Karpas-422 (cell line): ENCODE measurements around the gene SLC22A23. TPM values are rescaled to one million over a fixed set of nuclear protein-coding genes. Genes with fewer than 3 reads are reported as not detected.

Experiments used
- DNase-seq: peaks from one replicate; pipeline ENCODE4 v3.0.0-alpha.2; 2015
- H2AFZ ChIP-seq: fragments of 200-600 bp; sonication (generic); 2 replicates; pipeline ENCODE4 v1.6.1; 2014; ENCODE audit warnings: antibody characterized with exemption, low read length, mixed read lengths
- H3K27ac ChIP-seq: fragments of 200-600 bp; sonication (generic); 2 replicates; pipeline ENCODE4 v1.5.1; 2014; ENCODE audit warnings: mild to moderate bottlenecking, low read length, moderate library complexity
- H3K27me3 ChIP-seq: fragments of 200-600 bp; sonication (generic); 2 replicates; pipeline ENCODE4 v1.6.1; 2014; ENCODE audit warnings: low read length, mixed read lengths
- H3K36me3 ChIP-seq: fragments of 200-600 bp; sonication (generic); 2 replicates; pipeline ENCODE4 v1.6.1; 2014; ENCODE audit warnings: low read length, mixed read lengths; ENCODE audit not compliant: insufficient read depth
- H3K4me1 ChIP-seq: fragments of 200-600 bp; sonication (generic); 2 replicates; pipeline ENCODE4 v1.6.1; 2014; ENCODE audit warnings: mild to moderate bottlenecking, low read length, mixed read lengths
- H3K4me2 ChIP-seq: fragments of 200-600 bp; sonication (generic); 2 replicates; pipeline ENCODE4 v1.6.1; 2014; ENCODE audit warnings: low read length, low read depth, mild to moderate bottlenecking; ENCODE audit not compliant: poor library complexity, severe bottlenecking
- H3K4me3 ChIP-seq: fragments of 200-600 bp; sonication (generic); 2 replicates; pipeline ENCODE4 v1.5.1; 2014; ENCODE audit warnings: mild to moderate bottlenecking, antibody characterized with exemption, low read length, mixed read lengths
- H3K79me2 ChIP-seq: fragments of 200-600 bp; sonication (generic); 2 replicates; pipeline ENCODE4 v1.6.1; 2014; ENCODE audit warnings: mild to moderate bottlenecking, low read length, mixed read lengths
- H3K9ac ChIP-seq: fragments of 200-600 bp; sonication (generic); 2 replicates; pipeline ENCODE4 v1.6.0; 2014; ENCODE audit warnings: low read length
- H3K9me2 ChIP-seq: fragments of 200-600 bp; sonication (generic), shearing (Covaris generic); replicated peaks from 2 replicates; pipeline ENCODE4 v1.6.0; 2014; ENCODE audit warnings: mild to moderate bottlenecking, low read length, moderate library complexity; ENCODE audit not compliant: insufficient read depth
- H3K9me3 ChIP-seq: fragments of 300-700, 200-600 bp; sonication (generic); 2 replicates; pipeline ENCODE4 v1.6.1; 2014; ENCODE audit warnings: low read length, mixed read lengths
- H4K20me1 ChIP-seq: fragments of 200-600 bp; sonication (generic); 2 replicates; pipeline ENCODE4 v1.6.1; 2014; ENCODE audit warnings: mild to moderate bottlenecking, antibody characterized with exemption, low read length, low read depth; ENCODE audit not compliant: insufficient read depth
- total RNA-seq: library from RNA; depleted of rRNA; stranded (reverse); fragments of >200 nt; shearing (Covaris generic); gene quantifications from 2 replicates; pipeline ENCODE4 v1.2.3, GENCODE V29; 2014; ENCODE audit warnings: low replicate concordance

The SLC22A23 gene
- total RNA-seq, 1 experiment from 2014 or later: not detected

DNA sequence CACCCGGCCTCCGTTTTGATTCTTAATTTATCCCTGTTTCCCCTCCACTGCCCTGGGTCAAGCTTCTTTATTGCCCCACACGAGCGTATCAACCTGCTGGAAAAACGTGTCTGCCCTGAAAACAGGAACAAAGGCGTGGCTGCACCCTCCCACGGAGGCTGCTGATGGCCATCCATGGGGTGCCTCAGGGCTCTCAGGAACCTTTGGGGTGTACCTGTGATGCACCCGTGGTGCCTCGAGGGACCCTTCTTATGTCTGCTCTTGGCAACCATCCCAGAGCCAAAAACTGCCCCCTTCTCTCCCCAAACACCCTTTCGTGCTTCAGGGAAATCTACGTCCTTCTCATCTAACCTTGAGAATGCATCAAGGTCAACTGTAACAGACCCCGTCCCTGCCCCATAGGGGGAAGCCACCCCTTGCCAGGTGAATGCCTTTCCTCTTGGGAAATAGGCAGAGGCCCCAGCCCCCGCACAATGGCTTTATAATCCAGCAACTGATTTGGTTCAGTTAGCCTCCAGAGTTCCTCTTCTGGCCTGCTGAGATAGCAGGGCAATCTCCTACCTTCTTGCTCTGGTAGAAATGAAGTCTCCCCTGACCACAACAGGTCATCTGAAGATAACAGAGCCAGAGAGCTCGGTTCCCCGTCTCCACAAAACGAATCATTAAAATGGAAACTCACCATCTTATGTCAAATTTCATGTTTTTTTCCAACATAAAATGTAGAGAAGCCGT, 168.7 kb downstream of the SLC22A23 start:
- Histone ChIP-seq H3K36me3 (no peaks in the 10 kb centered on the region), H3K9me2 (no peaks in the 10 kb centered on the region), H3K9me3 (no peaks in the 10 kb centered on the region), H3K4me3 (no peak overlapping the region), H3K9ac (no peak overlapping the region), H3K27me3 (no peaks in the 10 kb centered on the region), H3K4me1 (no peaks in the 10 kb centered on the region), H3K27ac (no peak overlapping the region), H2AFZ (no peak overlapping the region), H3K4me2 (no peak overlapping the region), H4K20me1 (no peaks in the 10 kb centered on the region), H3K79me2 (no peaks in the 10 kb centered on the region)
- no peak for DNase-seq

DNA sequence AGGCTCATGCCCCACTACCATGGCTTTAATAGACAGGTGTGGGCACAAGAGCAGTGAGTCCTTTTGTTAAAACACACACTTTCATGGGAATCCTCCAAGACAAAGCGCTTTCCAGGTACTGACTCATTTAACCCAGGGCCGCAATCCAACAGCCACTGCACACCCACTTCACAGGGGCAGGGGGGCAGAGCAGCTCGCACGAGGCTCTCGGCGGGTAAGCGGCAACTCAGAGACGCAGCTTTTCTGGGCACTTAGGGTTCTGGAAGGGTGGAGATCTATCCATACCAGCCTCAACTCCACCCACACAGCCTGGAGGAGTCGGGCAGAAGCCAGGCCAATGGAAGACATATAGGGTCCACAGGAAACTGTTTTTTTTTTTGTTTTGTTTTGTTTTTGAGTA, 169.5 kb downstream of the SLC22A23 start:
- DNase-seq: no peak

DNA sequence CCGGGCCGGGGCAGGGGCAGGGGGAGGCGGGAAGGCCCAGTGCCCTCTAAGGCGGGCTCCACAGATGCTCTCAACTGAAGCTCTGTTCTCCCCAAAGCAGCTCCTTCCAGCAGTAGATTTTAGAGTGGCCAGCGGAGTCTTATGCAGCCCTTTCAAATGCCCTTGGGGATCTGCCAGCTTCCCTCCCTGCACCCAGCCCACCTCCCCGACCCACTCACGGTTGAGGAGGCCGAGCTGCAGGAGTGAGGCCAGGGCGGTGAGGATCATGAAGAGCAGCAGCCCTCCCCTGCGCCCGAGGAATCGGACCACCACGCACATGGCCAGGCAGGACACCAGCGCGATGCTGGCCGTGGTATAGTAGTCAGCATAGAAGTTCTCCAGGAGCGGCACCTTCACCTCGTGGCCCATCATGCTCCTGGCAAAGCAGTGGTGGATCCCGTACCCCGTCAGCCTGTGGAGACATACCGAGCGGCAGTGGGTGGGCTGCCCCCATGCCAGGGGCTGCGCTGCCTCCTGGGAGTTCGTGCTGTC, 170.1 kb downstream of the SLC22A23 start:
- Histone ChIP-seq H3K36me3 (no peaks in the 10 kb centered on the region), H3K4me2 (no peak overlapping the region), H3K27ac (no peak overlapping the region), H2AFZ (no peak overlapping the region), H3K9me3 (no peaks in the 10 kb centered on the region), H3K79me2 (no peaks in the 10 kb centered on the region), H4K20me1 (no peaks in the 10 kb centered on the region), H3K4me1 (no peaks in the 10 kb centered on the region), H3K4me3 (no peak overlapping the region), H3K9me2 (no peaks in the 10 kb centered on the region), H3K27me3 (no peaks in the 10 kb centered on the region), H3K9ac (no peak overlapping the region)
- no peak for DNase-seq

More for the DNA sequence above, 169.5 kb downstream of the SLC22A23 start:
- Histone ChIP-seq H3K4me1 (no peaks in the 10 kb centered on the region), H3K4me3 (no peak overlapping the region), H3K9me2 (no peaks in the 10 kb centered on the region), H3K36me3 (no peaks in the 10 kb centered on the region), H3K4me2 (no peak overlapping the region), H3K79me2 (no peaks in the 10 kb centered on the region), H3K27ac (no peak overlapping the region), H3K27me3 (no peaks in the 10 kb centered on the region), H3K9ac (no peak overlapping the region), H2AFZ (no peak overlapping the region), H4K20me1 (no peaks in the 10 kb centered on the region), H3K9me3 (no peaks in the 10 kb centered on the region)

DNA sequence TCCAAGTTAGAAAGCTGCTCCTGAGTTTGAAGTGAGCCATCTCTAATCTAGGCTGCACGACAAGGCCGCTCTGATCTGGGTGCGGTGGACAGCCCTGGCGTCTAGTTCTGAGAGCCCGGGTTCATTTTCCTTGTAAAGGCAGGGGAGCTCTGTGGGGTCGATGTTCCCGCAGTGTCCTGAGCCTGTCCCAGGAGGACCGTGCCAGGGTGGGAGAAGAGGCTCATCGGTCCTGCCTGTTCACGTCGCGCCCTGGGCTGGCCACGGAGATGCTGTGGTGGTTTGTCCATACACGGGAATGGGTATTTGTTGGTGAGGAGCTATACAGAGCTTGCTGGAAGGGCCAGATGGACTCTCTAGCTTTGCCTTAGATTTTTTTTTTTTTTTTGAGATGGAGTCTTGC, 171.1 kb downstream of the SLC22A23 start:
- Histone ChIP-seq H2AFZ (no peak overlapping the region), H3K9ac (no peak overlapping the region), H3K9me2 (no peaks in the 10 kb centered on the region), H3K9me3 (no peaks in the 10 kb centered on the region), H3K4me2 (no peak overlapping the region), H3K79me2 (no peaks in the 10 kb centered on the region), H3K4me1 (no peaks in the 10 kb centered on the region), H3K27me3 (no peaks in the 10 kb centered on the region), H4K20me1 (no peaks in the 10 kb centered on the region), H3K27ac (no peak overlapping the region), H3K36me3 (no peaks in the 10 kb centered on the region), H3K4me3 (no peak overlapping the region)
- no peak for DNase-seq

DNA sequence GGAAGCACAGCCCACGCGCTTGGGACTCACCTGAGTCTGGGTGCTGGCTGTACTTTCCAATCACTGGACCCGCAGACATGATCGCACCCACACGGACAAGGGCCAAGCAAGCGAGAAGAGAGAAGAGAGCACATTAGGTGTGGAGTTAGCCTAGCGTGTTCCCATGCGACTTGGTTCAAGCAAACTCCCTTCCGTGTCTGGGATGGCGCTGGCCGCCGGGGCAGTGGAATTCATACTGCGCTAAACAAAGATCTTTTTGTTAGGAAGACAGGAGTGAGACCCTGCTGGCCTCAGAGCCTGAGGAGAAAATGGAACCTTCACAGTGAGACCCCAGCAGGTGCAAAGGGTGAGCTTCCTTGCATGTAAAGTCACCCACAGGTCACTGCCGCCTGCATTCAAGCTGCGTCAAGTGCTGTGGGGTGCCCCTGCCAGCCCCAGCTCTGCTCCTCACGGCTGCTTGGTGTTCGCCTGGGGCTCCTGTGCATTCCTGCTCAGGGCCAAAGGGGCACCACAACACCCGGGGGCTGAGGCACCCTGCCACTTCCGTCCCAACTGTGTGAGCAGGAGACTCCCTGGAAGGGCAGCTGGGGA, 171.7 kb downstream of the SLC22A23 start:
- Histone ChIP-seq H3K27ac (no peak overlapping the region), H4K20me1 (no peaks in the 10 kb centered on the region), H3K9ac (no peak overlapping the region), H3K9me2 (no peaks in the 10 kb centered on the region), H3K4me3 (no peak overlapping the region), H3K4me1 (no peaks in the 10 kb centered on the region), H3K27me3 (no peaks in the 10 kb centered on the region), H3K79me2 (no peaks in the 10 kb centered on the region), H3K36me3 (no peaks in the 10 kb centered on the region), H3K9me3 (no peaks in the 10 kb centered on the region), H2AFZ (no peak overlapping the region), H3K4me2 (no peak overlapping the region)
- no peak for DNase-seq

DNA sequence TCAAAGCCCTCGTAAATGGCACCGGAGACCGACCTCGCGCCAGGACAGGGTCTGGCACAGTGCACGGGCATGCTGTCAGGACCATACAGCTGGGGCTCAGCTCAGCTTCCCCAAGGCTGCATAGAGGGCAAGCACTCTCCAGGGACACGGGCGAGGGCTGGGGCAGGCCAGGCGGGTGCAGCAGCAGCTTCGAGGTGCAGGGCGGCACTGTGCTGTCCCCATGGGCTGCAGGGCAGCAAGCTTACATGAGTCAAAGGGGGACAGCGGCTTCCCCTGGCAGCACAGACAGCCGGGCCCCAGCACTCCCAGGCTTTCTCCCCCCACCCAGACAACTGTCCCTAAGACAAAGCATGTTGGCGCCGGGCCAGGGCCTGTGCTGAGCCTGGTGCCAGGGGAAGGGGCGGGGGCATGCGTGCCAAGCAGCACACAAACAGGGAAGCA, 172.4 kb downstream of the SLC22A23 start:
- Histone ChIP-seq H2AFZ (no peak overlapping the region), H4K20me1 (no peaks in the 10 kb centered on the region), H3K27me3 (no peaks in the 10 kb centered on the region), H3K9ac (no peak overlapping the region), H3K36me3 (no peaks in the 10 kb centered on the region), H3K4me2 (no peak overlapping the region), H3K79me2 (no peaks in the 10 kb centered on the region), H3K27ac (no peak overlapping the region), H3K4me1 (no peaks in the 10 kb centered on the region), H3K4me3 (no peak overlapping the region), H3K9me2 (no peaks in the 10 kb centered on the region), H3K9me3 (no peaks in the 10 kb centered on the region)
- DNase-seq: no peak

DNA sequence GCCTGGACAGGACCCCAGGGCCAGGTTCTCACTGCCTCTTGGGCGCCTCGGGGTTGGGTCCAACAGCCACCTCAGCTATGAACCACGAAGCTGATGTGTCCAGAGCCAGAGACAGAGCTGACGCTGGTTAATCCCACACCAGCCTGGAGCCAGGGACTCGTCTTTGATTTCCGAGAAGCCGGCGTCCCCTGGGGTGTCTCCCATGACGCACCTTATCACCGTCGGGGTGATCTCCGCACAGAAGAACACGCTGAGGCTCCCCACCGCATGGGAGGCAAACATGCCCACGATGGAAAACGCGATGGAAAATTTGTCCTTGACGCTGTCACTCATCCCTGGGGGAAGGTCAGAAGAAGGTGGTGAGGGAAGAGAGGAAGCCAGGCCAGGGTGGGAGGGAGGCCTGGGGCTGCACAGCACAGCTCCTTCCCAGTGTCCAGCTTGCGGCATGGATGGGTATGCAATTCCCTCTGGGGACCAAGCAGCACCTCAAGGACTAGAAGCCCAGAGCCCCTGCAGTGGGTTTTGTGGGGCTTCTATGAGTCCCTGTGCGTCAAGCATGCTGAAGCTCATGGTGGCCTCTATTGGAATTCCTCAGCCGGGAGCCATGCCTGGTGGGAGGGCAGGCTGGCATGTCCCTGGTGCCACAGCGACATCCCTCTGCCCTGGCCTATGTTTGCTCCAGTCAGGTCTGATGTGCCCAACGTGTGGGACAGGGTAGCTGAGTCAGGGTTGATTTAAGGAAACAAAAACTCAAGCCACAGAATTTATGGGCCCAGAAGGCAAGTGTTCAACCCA, 173.0 kb downstream of the SLC22A23 start:
- Histone ChIP-seq H3K9ac (no peak overlapping the region), H3K27me3 (no peaks in the 10 kb centered on the region), H4K20me1 (no peaks in the 10 kb centered on the region), H3K79me2 (no peaks in the 10 kb centered on the region), H3K9me3 (no peaks in the 10 kb centered on the region), H3K36me3 (no peaks in the 10 kb centered on the region), H3K4me3 (no peak overlapping the region), H3K4me1 (no peaks in the 10 kb centered on the region), H3K9me2 (no peaks in the 10 kb centered on the region), H3K4me2 (no peak overlapping the region), H3K27ac (no peak overlapping the region), H2AFZ (no peak overlapping the region)
- DNase-seq: no peak

DNA sequence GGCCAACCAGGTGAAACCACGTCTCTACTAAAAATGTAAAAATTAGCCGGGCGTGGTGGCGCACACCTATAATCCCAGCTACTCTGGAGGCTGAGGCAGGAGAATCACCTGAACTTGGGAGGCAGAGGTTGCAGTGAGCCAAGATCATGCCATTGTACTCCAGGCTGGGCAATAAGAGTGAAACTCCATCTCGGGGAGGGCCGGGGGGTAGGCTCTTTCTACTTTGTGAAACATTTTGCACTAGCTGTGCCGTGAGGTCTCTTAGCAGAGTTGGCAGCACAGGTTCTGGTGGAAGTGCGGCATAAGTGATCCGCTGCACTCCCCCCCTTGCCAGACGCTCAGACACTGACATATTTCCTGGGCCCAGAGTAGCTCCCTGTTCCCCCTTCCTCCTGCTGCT, 173.6 kb downstream of the SLC22A23 start:
- Histone ChIP-seq H3K27me3 (no peaks in the 10 kb centered on the region), H3K36me3 (no peaks in the 10 kb centered on the region), H3K9me2 (no peaks in the 10 kb centered on the region), H2AFZ (no peak overlapping the region), H4K20me1 (no peaks in the 10 kb centered on the region), H3K4me2 (no peak overlapping the region), H3K4me1 (no peaks in the 10 kb centered on the region), H3K9me3 (no peaks in the 10 kb centered on the region), H3K4me3 (no peak overlapping the region), H3K9ac (no peak overlapping the region), H3K79me2 (no peaks in the 10 kb centered on the region), H3K27ac (no peak overlapping the region)
- DNase-seq: no peak
